H1 (cell line): ENCODE results near the gene MFAP1. TPM values are rescaled to one million over a fixed set of nuclear protein-coding genes. Genes with fewer than 3 reads are reported as not detected.

Source experiments
- ASH2L ChIP-seq: fragments of 200-600, 300-600 bp; sonication (generic); IDR thresholded peaks from one replicate; pipeline ENCODE4 v1.7.1; 2017; ENCODE audit warnings: low read length
- CHD7 ChIP-seq: fragments of 300-600 bp; sonication (generic); IDR thresholded peaks from 2 replicates; pipeline ENCODE4 v1.7.1; 2012; ENCODE audit warnings: low read length, moderate library complexity, mild to moderate bottlenecking, inconsistent platforms; ENCODE audit not compliant: insufficient replicate concordance
- EZH2 ChIP-seq: fragments of 200-600 bp; sonication (generic); IDR thresholded peaks from 2 replicates; pipeline ENCODE4 v1.7.1; 2012; ENCODE audit warnings: low read depth, mild to moderate bottlenecking, moderate library complexity, low read length, inconsistent platforms; ENCODE audit not compliant: severe bottlenecking
- HDAC2 ChIP-seq, 2 experiments: fragments of 300-600 bp in 1 of 2; sonication (generic) in 1 of 2; IDR thresholded peaks; 2 replicates each; pipeline ENCODE4 v1.6.1; 2011 to 2012; ENCODE audit warnings: low read depth in 2 of 2, low read length in 2 of 2, mild to moderate bottlenecking in 2 of 2, moderate library complexity in 2 of 2, borderline replicate concordance in 1 of 2, inconsistent platforms in 1 of 2
- KDM5A ChIP-seq: fragments of 200-600 bp; IDR thresholded peaks from 2 replicates; pipeline ENCODE4 v1.7.1; 2012; ENCODE audit warnings: mild to moderate bottlenecking, low read length, inconsistent platforms, mixed read lengths
- MAFK ChIP-seq: IDR thresholded peaks from 2 replicates; pipeline ENCODE4 v1.6.1; 2012; ENCODE audit warnings: low read depth, mild to moderate bottlenecking, improper control_type of control experiment, low read length
- NANOG ChIP-seq: IDR thresholded peaks from 2 replicates; pipeline ENCODE4 v1.6.1; 2011; ENCODE audit warnings: low read length, low read depth, mild to moderate bottlenecking, inconsistent platforms; ENCODE audit not compliant: insufficient read depth, poor library complexity, severe bottlenecking
- TEAD4 ChIP-seq: IDR thresholded peaks from 2 replicates; pipeline ENCODE4 v1.6.1; 2012; ENCODE audit warnings: low read depth, low read length, inconsistent platforms, mixed read lengths
- polyA plus RNA-seq, 7 experiments: library from polyadenylated mRNA; depleted of rRNA in 3 of 7; stranded (reverse) in 5 of 7; unstranded in 2 of 7; fragments of >200 nt in 5 of 7; fragments of 200-250 nt in 2 of 7; gene quantifications; 1 replicate in 5 of 7; 2 replicates in 1 of 7; 4 replicates in 1 of 7; pipeline versions ENCODE4 v1.2.1 to v1.2.3, GENCODE V29; 2011 to 2013; ENCODE audit warnings: missing spikeins in 2 of 7, mixed read lengths in 2 of 7
- total RNA-seq: library from RNA; stranded (reverse); fragmentation: NEBNext Ultra II Directional; extraction: Animal tissue kit (Norgen Biotek cat#: 25700); gene quantifications from 2 replicates; pipeline ENCODE4 v1.2.1, GENCODE V29; 2021

The MFAP1 gene
- total and polyA plus RNA-seq, 2 of the 8 experiments (the other 6 are each of a cell fraction or from before 2014, with no cell fraction given): 23.6 to 36.7 TPM

GRCh38 chr15:43795997-43796396 lies 28.5 kb downstream of the MFAP1 start (continued):
- TF ChIP-seq CHD7 (no peak), NANOG (no peak), MAFK (no peak), TEAD4 (peak; percentile 51), HDAC2 (IDR thresholded peaks at IDR 0.05; ENCODE audit: borderline replicate concordance in 1 of 2, low read depth in 2 of 2, low read length in 2 of 2) (no peak), EZH2 (no peak), KDM5A (no peak), ASH2L (peak; percentile 47)
